GM13977 (cell line): ENCODE results near the gene CACNG6.

Experiments used
- DNase-seq: peaks from one replicate; pipeline ENCODE4 v3.0.0; 2012; ENCODE audit warnings: low spot score
- CTCF ChIP-seq: IDR thresholded peaks from 2 replicates; pipeline ENCODE4 v1.5.1; 2012; ENCODE audit warnings: mild to moderate bottlenecking, control low read depth; ENCODE audit not compliant: insufficient read depth; ENCODE audit errors: extremely low read depth, missing control alignments
- in situ Hi-C: fragments of 300-500 bp; cut with MboI; formaldehyde crosslinking; loops from one replicate; pipeline ENCODE4 v1.12.0; 2022; ENCODE audit warnings: low sequenced_read_pairs, low pct_unique_long_range_greater_than_20kb, mixed read lengths, inconsistent platforms; ENCODE audit not compliant: unreplicated experiment

Gene CACNG6

GRCh38 chr19:53966931-53967330 is 24.5 kb upstream of the CACNG6 start:
- in situ Hi-C loops: no loop called here
- DNase-seq: no peak
- no peak for TF ChIP-seq CTCF

- no peak for TF ChIP-seq CTCF
- no peak for DNase-seq
- in situ Hi-C loops: no loop called here
These were observed 22.1 kb upstream of the CACNG6 start for GRCh38 chr19:53969366-53969765.

GRCh38 chr19:53971673-53972072 is 19.8 kb upstream of the CACNG6 start:
- no peak for TF ChIP-seq CTCF
- no peak for DNase-seq
- in situ Hi-C loops: no loop called here

GRCh38 chr19:53977429-53977990 is 13.9 kb upstream of the CACNG6 start:
- no peak for TF ChIP-seq CTCF
- DNase-seq: no peak
- in situ Hi-C loops: no loop called here

GRCh38 chr19:53977991-53978731 is 13.3 kb upstream of the CACNG6 start:
- no peak for DNase-seq
- TF ChIP-seq CTCF: no peak
- in situ Hi-C loops: no loop called here

GRCh38 chr19:53978975-53979801 is 12.2 kb upstream of the CACNG6 start:
- no peak for TF ChIP-seq CTCF
- in situ Hi-C loops: no loop called here
- DNase-seq: no peak
